Progenitor cell of endocrine pancreas (in vitro differentiated cells): Measurements from ENCODE around the gene MCTP2. TPM values are rescaled to one million over a fixed set of nuclear protein-coding genes. Genes with fewer than 3 reads are reported as not detected.

Source experiments
- DNase-seq: peaks from one replicate; pipeline ENCODE4 v3.0.0; 2021; ENCODE audit warnings: low spot score; ENCODE audit not compliant: unreplicated experiment
- H3K27ac Mint-ChIP-seq: 2 replicates; pipeline ENCODE4 v1.8.0; 2021; ENCODE audit warnings: mild to moderate bottlenecking, moderate library complexity, mixed read lengths
- H3K27me3 Mint-ChIP-seq: 2 replicates; pipeline ENCODE4 v1.8.0; 2021; ENCODE audit warnings: mixed read lengths
- H3K36me3 Mint-ChIP-seq: 2 replicates; pipeline ENCODE4 v1.8.0; 2022; ENCODE audit warnings: mixed read lengths; ENCODE audit not compliant: insufficient read depth
- H3K4me1 Mint-ChIP-seq: 2 replicates; pipeline ENCODE4 v1.8.0; 2021; ENCODE audit warnings: low read depth, mixed read lengths
- H3K4me3 Mint-ChIP-seq: 2 replicates; pipeline ENCODE4 v1.8.0; 2021; ENCODE audit warnings: low read depth, mild to moderate bottlenecking, moderate library complexity, mixed read lengths
- H3K9me3 Mint-ChIP-seq: 2 replicates; pipeline ENCODE4 v1.8.0; 2021; ENCODE audit warnings: low read depth, mixed read lengths
- CTCF ChIP-seq: fragments of 200-600 bp; sonication (generic); IDR thresholded peaks from one replicate; pipeline ENCODE4 v1.5.0; 2021; ENCODE audit warnings: antibody characterized with exemption, mild to moderate bottlenecking; ENCODE audit not compliant: unreplicated experiment
- total RNA-seq: library from RNA; stranded (reverse); gene quantifications from 2 replicates; pipeline ENCODE4 v1.2.1, GENCODE V29; 2021

The MCTP2 gene
- total RNA-seq, 1 donor from 2014 or later, result 2.6 TPM

GRCh38 chr15:94205366-94205765 is 26.0 kb upstream of the MCTP2 start:
- no peak overlapping the region for H3K4me3 Mint-ChIP-seq
- H3K9me3 Mint-ChIP-seq, result no peaks in the 10 kb centered on the region
- H3K27me3 Mint-ChIP-seq, result no peaks in the 10 kb centered on the region
- H3K4me1 Mint-ChIP-seq, result no peaks in the 10 kb centered on the region
- no peak for DNase-seq
- no peak overlapping the region for H3K27ac Mint-ChIP-seq
- no peaks in the 10 kb centered on the region for H3K36me3 Mint-ChIP-seq
- TF ChIP-seq CTCF, result no peak

GRCh38 chr15:94206463-94207167 is 24.7 kb upstream of the MCTP2 start:
- DNase-seq, result no peak
- no peak overlapping the region for H3K4me3 Mint-ChIP-seq
- no peak for TF ChIP-seq CTCF
- H3K4me1 Mint-ChIP-seq, result no peaks in the 10 kb centered on the region
- no peaks in the 10 kb centered on the region for H3K36me3 Mint-ChIP-seq
- no peaks in the 10 kb centered on the region for H3K9me3 Mint-ChIP-seq
- no peaks in the 10 kb centered on the region for H3K27me3 Mint-ChIP-seq
- no peak overlapping the region for H3K27ac Mint-ChIP-seq

- Mint-ChIP-seq H3K27ac (no peak overlapping the region), H3K27me3 (peaks cover 3% of the 10 kb centered on the region), H3K9me3 (peaks cover 3% of the 10 kb centered on the region), H3K4me1 (no peaks in the 10 kb centered on the region), H3K36me3 (no peaks in the 10 kb centered on the region), H3K4me3 (no peak overlapping the region)
- no peak for TF ChIP-seq CTCF
- DNase-seq, result no peak
These were observed 19.1 kb upstream of the MCTP2 start for GRCh38 chr15:94212291-94212690.

GRCh38 chr15:94225616-94226015 is 5.7 kb upstream of the MCTP2 start:
- DNase-seq, result no peak
- H3K4me1 Mint-ChIP-seq, result peaks cover 2% of the 10 kb centered on the region
- no peak for TF ChIP-seq CTCF
- H3K9me3 Mint-ChIP-seq, result no peaks in the 10 kb centered on the region
- H3K27me3 Mint-ChIP-seq, result peaks cover 67% of the 10 kb centered on the region
- H3K36me3 Mint-ChIP-seq, result no peaks in the 10 kb centered on the region
- H3K27ac Mint-ChIP-seq, result no peak overlapping the region
- H3K4me3 Mint-ChIP-seq, result no peak overlapping the region

GRCh38 chr15:94228611-94229010 is 2.8 kb upstream of the MCTP2 start:
- no peaks in the 10 kb centered on the region for H3K9me3 Mint-ChIP-seq
- H3K4me1 Mint-ChIP-seq, result peaks cover 7% of the 10 kb centered on the region
- DNase-seq, result no peak
- H3K36me3 Mint-ChIP-seq, result no peaks in the 10 kb centered on the region
- H3K27ac Mint-ChIP-seq, result no peak overlapping the region
- TF ChIP-seq CTCF, result no peak
- H3K4me3 Mint-ChIP-seq, result no peak overlapping the region
- peaks cover 75% of the 10 kb centered on the region for H3K27me3 Mint-ChIP-seq
